ENCODE measurements around the gene GRID1.

The GRID1 gene

DNA sequence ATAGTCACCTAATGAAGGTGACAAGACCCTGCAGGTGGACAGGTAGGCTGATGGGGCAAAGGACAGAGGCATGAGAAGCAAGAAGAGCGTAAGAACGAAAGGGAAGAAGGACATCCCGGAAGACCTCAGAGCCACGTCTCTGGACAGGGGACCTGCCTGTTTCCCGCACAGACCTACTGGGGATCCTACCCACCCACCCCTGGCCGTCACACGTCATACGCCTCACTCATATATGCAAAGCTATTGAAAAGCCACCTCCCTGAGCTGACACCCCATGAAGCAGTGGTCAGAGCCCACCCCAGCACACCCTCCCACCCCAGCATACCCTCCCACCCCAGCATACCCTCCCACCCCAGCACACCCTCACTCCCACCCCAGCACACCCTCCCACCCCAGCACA, 140.6 kb downstream of the GRID1 start:
- DNase-seq: no peak

DNA sequence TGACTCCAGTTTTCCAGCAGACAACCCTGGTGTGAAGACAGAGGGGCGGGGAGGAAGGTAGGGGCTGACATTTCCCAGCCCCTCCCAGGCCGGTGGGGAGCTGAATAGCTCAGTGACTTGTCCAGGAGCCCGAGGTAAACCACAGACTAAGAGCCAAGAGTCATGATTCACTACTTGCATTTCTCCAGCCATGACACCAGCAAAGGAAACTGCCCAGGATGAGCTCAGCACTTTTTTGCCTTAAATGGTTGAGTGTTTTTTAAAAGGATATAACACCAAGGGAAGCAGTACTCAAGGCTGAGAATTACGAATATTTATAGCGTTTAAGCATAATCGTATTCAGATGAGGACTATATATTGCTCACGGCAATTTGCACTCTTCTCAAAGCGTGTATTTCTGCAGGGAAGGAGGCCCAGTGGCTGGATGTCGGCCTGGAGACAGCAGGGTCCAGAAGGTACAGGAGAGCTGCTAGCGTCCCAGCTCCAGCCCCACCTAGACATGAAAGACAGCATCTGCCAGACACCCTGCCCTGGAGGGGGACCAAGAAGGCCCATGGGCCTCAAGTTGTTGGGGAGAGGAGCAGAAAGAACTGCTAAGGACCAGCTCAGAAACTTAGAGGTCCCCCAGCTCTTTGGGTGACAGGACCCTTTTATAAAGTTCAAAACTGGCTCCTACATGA, 141.4 kb downstream of the GRID1 start:
- no peak for DNase-seq

DNA sequence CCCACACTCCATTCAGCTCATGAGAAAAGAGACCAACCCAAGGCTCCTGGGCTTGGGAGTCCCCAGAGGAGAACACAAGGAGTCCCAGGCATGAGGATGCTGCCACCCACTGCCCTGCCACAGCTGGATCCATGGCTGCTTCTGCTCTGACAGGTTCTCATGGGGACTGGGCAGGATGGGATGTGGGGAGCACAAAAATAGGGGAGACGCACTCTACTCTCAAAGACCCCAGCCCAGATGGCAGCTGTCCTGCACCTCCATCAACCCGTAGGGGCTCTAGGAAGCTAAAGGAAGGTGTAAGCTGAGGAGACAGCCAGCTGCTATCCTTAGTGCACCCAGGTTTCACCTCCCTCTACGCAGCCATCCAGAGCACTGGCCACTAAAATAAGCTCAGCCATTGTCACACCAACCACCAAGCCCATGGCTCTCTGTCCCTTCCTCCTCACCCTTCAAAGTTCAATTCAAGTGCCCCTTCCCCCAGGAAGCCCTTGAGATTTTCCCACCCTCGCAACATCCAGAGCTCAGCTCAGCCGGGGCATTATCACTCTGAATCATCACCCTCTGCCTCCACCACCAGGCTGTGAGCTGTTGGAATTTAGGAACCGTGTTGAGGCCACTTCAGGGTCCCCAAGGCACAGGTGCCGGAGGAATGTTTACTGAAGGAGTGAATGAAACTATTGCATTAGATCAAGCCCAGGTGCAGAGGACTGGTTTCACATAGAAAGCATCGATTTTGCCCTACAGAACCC, 142.1 kb downstream of the GRID1 start:
- DNase-seq: no peak

DNA sequence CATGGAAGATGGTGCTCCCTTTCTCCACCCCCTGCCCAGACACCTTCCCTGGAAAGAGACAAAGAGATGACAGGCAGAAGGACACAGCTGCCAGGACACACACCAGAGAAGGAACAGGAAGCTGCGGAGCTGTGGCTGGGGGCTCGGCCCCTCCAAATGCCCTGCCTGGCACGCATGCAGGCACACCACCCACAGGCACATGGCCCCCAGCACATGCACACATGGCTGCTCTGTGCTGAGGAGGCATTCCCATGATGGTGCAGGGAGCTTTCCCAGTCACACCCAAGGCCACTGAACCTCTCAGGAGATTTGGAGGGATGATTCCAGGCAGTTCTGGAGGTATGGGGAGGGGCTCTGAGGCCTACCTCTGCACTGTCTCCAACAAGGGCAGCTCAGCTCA, 143.3 kb downstream of the GRID1 start:
- DNase-seq: no peak

DNA sequence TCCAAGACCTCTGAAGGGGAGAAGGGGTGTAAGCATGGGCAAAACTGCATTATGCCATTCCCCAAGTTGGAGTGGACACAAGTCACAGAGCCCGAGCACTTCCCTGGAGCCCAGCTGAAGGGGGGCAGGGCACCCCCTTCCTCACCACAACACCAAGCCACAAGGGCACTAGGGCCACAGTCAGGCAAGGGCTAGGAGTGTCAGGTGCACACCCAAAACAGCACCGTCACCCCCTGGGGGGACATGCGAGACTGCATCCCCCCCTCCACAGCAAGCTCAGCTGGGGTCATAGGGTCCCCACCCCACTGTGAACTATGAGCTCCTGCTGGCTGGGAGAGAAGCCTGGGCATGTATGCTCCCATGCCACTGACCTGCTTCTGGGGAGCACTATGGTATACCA, 143.9 kb downstream of the GRID1 start:
- DNase-seq: no peak

DNA sequence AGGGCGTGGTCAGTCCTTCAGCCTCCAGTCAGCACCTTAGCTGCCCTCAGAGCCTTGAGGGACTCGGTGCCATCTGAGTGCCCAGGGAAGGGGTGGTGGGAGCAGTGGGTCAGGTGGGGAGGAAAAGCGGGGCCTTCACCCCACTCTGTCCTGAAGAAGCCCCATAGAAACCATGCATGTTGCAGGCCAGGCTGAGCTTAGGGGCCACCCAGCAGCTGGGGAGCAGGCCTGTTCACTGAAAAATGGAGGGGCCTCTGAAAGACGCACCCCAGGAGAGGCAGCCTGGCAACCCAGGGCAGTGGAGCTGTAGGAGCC, 144.3 kb downstream of the GRID1 start:
- DNase-seq: no peak

DNA sequence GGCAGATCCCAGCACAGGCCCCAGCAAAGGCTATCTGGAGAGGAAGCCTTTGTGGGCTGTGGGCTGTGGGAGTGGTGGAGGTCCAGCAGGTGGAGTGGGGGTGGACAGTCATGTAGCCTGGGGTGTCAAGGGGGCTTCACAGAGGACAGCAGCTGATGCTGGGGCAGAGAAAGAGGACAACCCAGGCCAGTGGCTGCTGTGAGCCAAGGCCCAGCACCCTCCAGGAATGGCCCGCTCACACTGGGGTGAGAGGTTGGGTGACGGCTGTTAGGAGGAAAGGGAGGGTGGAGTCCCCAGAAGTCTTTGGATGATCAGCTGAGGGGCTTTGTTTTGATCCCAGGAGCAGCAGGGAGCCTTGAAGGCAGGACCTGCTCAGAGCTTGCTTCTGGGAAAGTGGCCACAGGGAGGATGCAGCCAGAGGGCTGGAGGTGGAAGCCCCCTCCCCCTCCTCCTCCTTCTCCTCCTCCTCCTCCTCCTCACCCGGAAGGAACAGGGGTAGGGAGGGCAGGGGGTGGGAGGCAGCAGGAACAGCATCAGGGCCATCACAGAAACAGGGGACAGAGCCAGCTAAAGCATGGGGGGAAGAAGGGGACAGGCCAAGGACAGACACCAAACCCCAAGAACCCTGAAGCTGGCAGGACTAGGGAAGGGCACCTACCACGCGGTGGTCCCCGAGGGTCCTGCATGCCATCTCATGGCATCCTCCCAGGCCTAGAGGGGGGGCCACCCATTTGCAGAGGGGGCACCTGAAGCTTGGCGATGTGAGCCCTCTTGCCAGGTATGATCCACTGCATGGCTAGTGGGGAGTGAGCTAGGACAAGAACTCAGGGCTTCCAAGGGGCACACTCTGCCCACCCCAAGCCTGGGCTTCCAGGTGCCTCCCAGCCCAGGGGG, 144.9 kb downstream of the GRID1 start:
- no peak for DNase-seq

DNA sequence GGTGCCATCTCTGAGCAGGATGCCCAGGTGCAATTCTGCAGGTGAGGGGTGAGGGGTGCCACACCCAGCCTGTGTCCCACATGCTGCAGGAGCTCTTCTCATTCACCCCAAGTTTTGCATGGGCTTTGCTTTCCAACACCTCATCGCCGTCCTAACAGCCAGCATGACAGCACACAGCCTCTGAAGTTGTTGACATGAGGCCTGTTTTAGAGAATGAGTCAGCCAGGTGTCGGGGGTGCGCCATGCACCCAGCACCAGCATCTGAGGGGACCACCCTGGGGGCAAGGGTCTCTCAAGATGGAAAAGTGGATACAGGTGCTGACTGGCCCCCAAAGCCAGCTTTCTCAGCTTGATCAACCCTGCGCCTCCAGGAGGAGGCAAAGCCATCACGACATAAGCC, 146.0 kb downstream of the GRID1 start:
- no peak for DNase-seq

DNA sequence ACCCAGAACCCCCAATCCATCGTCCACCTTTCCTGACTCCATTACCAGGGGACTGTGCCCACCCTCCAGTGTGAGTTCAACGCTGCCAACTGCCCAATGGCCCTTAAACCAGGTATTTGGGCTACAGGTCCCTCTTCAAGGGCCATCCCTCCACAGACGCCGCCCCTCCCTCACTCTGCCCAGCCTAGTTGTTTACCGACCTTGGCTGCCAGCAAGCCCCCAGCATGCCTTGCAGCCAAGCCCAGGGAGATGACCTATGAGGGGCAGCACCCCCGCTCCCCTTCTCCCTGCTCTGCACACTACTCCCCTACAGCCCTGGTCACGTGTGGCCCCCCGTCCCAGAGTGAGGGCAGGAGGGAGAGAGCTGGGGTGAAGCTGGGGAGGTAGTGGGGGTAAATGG, 147.3 kb downstream of the GRID1 start:
- no peak for DNase-seq

DNA sequence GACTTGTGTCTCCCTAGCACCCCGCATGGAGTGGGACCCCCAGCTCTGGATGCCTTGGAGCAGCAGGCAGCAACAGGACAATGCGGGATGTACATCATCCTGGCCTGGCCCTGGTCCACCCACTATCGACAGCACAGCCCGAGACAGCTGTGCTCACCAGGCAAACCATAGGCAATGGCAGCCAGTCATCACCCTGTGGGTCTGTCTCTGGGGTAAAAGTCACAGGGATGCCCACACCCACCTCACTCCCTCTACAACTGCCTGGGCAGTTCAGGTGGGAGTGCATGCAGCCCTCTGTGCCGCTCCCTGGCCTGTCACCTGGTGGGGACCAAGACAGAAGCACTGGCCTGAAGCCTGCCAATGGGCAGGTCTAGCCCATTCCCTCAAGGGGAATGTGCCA, 147.8 kb downstream of the GRID1 start:
- no peak for DNase-seq

DNA sequence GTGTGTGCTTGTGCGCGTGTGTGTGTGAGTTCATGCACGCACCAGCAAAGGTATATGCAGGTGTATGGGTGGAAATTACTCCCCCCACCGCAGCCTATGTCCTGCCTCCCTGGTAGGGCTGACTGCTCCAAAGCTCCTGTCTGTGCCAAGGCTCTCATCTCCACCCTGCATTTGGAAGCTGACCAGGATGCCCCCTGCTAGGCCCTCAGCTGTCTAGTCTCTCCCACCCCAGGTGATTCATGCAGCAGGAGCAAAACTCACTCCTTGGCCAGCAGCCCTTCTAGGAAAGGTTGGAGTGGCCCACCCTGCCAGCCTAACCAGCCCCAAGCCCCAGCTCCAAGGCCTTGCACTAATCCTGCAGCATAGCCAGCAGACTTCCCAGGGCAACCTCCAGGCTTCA, 148.4 kb downstream of the GRID1 start:
- peak in 2 of 3 experiments; percentile 23 to 58 for DNase-seq

DNA sequence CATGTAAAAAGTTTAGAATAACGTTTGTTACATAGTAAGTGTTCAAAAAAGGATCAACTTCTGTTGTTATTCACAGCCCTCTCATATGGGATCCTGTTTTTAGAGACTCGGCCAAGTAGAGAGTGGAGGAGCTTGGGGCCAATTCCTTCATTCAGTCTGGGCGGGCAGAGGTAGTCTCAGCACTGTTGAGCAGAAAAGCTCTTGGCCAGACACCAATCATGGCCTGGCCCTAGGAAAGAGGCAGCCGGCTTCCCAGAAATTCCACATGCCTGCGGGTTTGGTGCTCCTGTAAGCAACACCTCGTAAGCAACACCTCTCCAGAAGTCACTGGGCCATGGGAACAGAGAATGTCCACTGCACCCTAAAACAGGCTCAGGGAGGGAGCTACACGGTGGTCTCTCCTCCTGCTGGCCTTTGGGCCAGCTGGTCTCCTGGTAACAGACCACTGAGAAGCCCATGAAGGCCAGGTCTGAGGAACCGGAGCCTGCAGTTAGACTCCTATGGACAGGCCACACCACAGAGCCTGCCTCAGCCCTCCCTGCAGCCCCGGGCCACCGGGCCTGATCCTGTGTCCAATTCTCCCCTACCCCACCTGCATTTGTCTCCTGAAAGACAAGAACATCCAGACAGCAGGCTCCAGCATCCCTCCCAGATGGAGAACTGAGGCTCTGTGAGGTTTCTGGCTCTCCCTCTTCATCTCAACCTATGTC, 149.1 kb downstream of the GRID1 start:
- no peak for DNase-seq

DNA sequence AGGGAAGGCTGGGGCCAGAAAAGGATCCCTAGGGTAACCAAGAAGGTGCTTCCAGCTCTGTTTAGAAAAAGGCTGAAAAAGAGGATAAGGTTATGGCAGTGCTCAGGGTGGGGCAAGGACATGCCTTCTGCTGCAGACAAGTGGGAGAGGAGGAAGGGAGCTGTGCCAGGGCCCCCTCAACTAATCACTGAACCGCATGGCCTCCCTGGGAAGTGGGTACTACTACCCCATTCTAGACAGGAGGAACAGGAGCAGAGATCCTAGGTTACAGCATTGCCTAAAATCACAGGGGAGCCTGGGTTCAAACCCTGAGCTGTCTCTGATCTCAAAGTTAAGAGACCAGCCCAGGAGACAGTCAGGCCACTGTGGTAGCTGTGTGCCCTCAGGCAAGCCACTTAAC, 149.7 kb downstream of the GRID1 start:
- no peak for DNase-seq

DNA sequence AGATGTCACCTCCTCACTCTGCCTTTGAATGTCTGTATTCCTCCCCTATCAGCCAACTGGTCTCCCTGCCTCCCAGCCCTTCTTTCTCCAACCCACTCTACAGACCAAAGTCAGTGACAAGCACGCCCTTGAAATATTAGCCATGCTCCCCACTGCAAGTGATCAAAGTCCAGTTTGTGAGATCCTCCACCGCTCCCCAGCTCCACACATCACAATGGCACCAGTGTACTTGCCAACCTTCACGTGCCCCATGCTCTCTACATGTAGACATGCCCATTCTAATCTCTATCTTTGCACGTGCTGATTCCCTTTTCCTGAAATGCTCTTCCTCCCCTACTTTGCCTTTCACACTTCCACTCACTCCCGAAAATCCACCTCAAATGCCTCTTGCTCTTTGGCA, 150.9 kb downstream of the GRID1 start:
- no peak for DNase-seq

DNA sequence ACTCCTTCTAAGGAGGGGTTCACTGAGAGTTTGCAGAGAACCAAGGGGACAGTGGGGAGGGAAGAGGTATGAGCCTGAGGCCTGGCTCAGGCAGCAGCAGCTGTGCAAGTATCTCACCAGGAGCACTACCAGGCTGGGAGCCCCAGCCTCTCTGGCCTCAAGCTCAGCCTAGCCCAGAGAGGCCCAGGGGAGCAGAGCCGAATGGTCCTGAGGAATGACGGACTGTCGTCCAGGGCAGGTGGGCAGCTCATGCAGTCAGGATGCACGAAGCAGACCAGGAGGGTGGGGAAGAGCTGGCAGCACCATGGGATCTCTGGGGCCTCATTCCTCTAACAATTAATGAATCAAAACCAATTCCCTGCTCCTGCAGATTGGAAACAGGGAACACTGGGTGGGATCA, 151.5 kb downstream of the GRID1 start:
- no peak for DNase-seq

DNA sequence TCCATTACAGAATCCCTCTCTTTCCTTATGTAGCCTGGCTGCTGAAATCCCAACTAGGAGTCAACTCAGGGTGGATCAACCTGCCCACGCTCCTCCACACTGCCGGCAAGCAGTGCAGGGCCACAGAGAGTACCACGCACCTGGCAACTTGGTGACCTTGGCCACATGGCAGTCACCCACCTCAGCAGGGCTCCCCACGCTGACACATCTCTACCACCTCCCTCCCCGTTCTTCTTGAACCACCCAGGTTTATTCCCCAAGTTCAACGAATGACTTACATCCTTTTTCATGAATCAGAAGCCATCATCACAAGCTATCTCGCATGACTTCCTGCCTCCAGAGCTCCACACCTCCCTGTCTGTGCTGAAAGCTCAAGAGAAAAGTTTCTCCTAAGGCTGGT, 153.4 kb downstream of the GRID1 start:
- no peak for DNase-seq

DNA sequence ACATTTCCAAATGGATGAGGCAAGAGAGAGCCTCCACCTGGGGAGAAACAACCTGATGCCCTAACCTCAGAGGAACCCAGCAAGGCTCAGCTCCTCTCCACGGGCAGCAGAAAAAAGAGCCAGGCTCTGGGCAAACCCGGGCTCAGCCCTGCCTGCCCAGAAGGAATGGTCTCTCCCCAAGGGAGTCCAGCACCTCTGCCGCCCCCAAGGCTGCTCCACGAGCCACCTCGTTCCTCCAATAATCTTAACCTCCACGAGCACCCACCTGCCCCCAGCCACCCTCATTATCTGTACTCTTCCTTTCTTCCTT, 154.2 kb downstream of the GRID1 start:
- no peak for DNase-seq

DNA sequence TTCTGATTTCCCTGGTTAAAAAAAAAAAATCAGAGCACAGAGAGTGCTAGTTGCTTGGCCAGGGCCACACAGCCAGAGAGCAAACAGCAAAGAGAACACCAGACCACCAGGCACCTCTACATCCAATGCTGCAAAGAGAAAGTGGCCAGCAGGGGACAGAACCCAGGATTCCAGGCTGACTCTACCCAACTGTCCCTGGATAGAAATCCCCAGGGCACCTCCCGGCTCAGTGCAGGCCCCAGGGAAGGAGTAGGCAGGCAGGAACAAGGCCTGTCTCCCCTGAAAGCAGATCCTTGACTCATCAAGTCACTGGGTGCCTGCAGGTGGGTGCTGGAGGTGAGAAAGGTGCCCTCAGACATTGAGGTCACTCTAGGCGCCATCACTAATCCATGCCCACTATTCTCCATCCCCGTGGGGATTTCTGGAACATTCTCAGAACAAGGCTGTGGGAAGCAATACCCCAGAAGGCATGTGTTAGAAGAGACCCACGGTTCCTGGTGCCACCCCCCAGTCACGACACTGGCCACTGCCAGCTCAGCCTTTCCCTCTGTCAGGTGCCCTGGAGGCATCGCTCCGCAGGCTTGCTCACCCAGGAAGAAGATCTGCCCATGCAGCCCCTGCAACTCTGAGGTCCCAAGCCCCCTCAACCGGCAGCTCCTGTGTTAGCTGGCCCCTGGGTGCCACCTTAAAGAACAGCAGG, 154.8 kb downstream of the GRID1 start:
- DNase-seq: no peak

DNA sequence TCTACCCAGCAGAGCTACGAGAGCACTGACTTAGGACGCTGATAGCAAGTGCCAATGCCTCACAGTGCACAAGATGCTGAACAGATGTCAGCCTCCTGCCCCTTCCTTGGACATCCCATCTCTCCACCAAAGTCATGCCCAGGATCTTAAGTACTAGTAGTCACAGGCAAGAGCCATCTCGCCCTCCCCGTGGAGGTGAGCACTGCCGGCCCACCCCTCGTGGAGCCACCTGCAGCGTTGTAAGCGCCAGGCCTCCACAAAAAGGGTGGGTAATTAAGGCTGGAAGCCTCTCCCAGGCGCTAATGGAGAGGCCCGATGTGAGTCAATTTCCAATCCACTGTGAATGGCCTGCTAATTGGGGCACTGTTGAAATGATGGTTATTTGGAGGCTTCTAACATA, 156.2 kb downstream of the GRID1 start:
- peak in 2 of 3 experiments; percentile 4 to 55 for DNase-seq

DNA sequence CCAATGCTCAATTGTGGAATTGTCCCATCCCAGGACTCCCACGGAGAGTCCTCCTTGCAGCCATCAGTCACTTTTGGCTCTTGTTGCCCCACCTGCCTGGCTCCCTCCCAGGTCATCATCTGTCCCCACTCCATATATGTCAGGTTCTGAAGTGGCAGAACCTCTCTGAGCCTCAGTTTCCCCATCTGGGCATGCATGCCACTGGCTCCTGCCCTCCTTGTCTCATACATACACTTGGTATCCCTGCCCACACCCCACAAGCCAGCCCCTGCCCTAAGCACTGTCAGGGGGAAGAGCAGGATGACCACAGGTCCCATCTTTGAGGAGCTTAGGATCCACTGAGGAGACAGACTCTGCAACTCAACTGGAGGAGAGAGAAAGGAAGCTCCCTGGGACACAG, 156.9 kb downstream of the GRID1 start:
- DNase-seq: no peak

DNA sequence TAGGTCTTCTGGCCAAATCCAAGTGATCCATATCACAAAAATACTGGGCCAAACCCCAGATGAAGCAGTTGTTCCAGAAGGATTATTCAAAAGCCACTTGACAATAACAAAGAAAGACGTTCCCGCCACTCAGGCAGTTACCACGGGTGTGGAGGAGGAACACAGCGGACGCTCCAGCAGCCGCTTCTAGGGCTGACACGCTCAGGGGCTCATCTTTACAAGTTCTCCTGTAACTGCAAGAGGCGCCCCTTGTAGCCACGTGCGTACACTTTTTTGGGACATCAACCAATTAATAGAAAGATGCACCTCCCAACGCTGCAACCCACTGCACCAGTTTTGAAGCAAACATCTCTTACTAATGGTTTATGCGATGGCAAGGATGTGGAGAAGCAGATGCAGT, 159.4 kb downstream of the GRID1 start:
- DNase-seq: peak in 1 of 3 experiments; percentile 27

DNA sequence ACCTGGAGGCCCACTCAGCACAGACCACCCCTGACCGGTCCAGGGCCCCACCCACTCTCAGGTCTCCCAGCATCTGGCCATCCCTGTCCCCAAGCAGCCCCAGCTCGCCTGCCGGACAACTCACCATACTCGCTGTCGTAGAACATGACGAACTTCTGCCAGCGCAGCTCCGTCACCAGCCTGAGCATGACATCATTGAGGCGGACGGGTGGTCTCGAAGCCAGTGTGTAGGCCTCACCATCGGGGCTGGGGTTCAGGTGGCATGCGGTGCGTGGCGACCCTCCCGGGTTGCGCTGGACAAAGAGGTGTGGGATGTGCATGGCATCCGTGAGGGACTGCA, 160.4 kb downstream of the GRID1 start:
- no peak for DNase-seq
